Measurements from ENCODE around the gene ALG2. TPM values are rescaled to one million over a fixed set of nuclear protein-coding genes. Genes with fewer than 3 reads are reported as not detected.

The ALG2 gene
- total and polyA plus RNA-seq, 9 of the 15 experiments (the other 6 are each of a cell fraction or from before 2014, with no cell fraction given), result 4.9 to 41.9 (median 20.2) TPM

DNA sequence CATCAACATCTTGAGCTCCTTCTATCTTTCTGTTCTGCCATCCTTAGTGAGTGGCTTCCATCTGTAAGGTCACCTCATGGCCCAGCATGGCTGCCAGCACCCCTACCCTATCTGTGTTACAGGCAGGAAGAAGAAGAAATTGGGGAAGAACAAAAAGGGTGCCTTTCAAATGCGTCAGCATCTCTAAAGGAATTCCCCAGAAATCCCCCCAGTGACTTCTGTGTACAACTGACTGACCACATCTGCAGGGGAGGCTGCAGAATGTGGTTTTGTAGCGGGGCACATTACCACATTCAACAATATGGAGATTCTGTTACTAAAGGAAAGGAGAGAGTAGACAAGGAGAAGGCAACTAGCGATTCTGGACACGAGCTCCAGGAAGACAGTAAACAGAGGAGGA is 40.1 kb downstream of the ALG2 start:
- in situ Hi-C loops (cut with MboI) (loop anchor here (5.0 to 10.0 kb wide), 3 partner anchors 81 to 1033 kb away; no protein-coding TSS in a partner anchor), intact Hi-C loops (cut with micrococcal nuclease) (loop anchor here (5.0 to 10.0 kb wide), 9 partner anchors 113 to 1416 kb away; no protein-coding TSS in a partner anchor)
- no peak overlapping the region for H3K4me3 ChIP-seq
- DNase-seq (ENCODE audit: extremely low read depth in 1 of 4, low spot score in 3 of 4), result no peak
- no peaks in the 10 kb centered on the region for H3K79me2 ChIP-seq (ENCODE audit: control insufficient read depth, insufficient read depth, low read length)
- FAIRE-seq, result no peak
- no peaks in the 10 kb centered on the region for H4K20me1 ChIP-seq (replicated peaks; ENCODE audit: control insufficient read depth, insufficient read depth, low read length)
- H3K9me3 ChIP-seq (replicated peaks; ENCODE audit: control insufficient read depth, insufficient read depth, low read depth, low read length), result no peaks in the 10 kb centered on the region
- no peak overlapping the region for H3K4me2 ChIP-seq (ENCODE audit: insufficient read depth, low read length)
- POLR2A ChIA-PET, result interaction anchor here (1.0 kb wide), 1 partner anchor 9 kb away, joined by 7 read pairs; no protein-coding TSS in a partner anchor
- H2AFZ ChIP-seq (ENCODE audit: low read depth, low read length), result no peak overlapping the region
- no peak for ATAC-seq
- no peaks in the 10 kb centered on the region for H3K9me1 ChIP-seq (ENCODE audit: control insufficient read depth, insufficient read depth, low read length)
- no peak overlapping the region for H3K9ac ChIP-seq (ENCODE audit: insufficient read depth in 1 of 2, low read depth in 2 of 2, low read length in 2 of 2)
- BruUV-seq (replicated peaks), result no TSS peak
- WGBS (ENCODE audit: insufficient coverage, low coverage, missing lambda C conversion rate), result 9% methylated on average over 4 of the region's 4 CpGs
- H3K4me1 ChIP-seq (replicated peaks in 1 of 2; ENCODE audit: control insufficient read depth in 2 of 2, insufficient read depth in 2 of 2, low read length in 2 of 2), result peaks cover 2 to 5% of the 10 kb centered on the region in 2 experiments; a peak in 3 of 5 replicates
- CTCF ChIA-PET (ENCODE audit: low intra/inter-chr PET ratio), result no interaction called here
- TF ChIP-seq STAT5A (IDR thresholded peaks at IDR 0.05; ENCODE audit: borderline replicate concordance, low read length), result no peak
- TF ChIP-seq, protein P1, sequence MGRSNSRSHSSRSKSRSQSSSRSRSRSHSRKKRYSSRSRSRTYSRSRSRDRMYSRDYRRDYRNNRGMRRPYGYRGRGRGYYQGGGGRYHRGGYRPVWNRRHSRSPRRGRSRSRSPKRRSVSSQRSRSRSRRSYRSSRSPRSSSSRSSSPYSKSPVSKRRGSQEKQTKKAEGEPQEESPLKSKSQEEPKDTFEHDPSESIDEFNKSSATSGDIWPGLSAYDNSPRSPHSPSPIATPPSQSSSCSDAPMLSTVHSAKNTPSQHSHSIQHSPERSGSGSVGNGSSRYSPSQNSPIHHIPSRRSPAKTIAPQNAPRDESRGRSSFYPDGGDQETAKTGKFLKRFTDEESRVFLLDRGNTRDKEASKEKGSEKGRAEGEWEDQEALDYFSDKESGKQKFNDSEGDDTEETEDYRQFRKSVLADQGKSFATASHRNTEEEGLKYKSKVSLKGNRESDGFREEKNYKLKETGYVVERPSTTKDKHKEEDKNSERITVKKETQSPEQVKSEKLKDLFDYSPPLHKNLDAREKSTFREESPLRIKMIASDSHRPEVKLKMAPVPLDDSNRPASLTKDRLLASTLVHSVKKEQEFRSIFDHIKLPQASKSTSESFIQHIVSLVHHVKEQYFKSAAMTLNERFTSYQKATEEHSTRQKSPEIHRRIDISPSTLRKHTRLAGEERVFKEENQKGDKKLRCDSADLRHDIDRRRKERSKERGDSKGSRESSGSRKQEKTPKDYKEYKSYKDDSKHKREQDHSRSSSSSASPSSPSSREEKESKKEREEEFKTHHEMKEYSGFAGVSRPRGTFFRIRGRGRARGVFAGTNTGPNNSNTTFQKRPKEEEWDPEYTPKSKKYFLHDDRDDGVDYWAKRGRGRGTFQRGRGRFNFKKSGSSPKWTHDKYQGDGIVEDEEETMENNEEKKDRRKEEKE (IDR thresholded peaks at IDR 0.05; ENCODE audit: borderline replicate concordance in 1 of 2, control insufficient read depth in 1 of 2, low read depth in 2 of 2, low read length in 1 of 2), result no peak
- no peak for TF ChIP-seq TCFL5 (CRISPR knock-in tag; conservative IDR thresholded peaks at IDR 0.05)
- TF ChIP-seq NR2C1 (IDR thresholded peaks at IDR 0.05), result no peak
- no peak for TF ChIP-seq NR2C1 (tag; IDR thresholded peaks at IDR 0.05)
- no peak for TF ChIP-seq MBD2 (IDR thresholded peaks at IDR 0.05; ENCODE audit: borderline replicate concordance, low read depth)
- no peak for TF ChIP-seq THRAP3 (IDR thresholded peaks at IDR 0.05; ENCODE audit: borderline replicate concordance)
- TF ChIP-seq ZNF77 (CRISPR knock-in tag; IDR thresholded peaks at IDR 0.05), result no peak
- TF ChIP-seq, protein P2, sequence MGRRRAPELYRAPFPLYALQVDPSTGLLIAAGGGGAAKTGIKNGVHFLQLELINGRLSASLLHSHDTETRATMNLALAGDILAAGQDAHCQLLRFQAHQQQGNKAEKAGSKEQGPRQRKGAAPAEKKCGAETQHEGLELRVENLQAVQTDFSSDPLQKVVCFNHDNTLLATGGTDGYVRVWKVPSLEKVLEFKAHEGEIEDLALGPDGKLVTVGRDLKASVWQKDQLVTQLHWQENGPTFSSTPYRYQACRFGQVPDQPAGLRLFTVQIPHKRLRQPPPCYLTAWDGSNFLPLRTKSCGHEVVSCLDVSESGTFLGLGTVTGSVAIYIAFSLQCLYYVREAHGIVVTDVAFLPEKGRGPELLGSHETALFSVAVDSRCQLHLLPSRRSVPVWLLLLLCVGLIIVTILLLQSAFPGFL (CRISPR knock-in tag; IDR thresholded peaks at IDR 0.05), result no peak
- TF ChIP-seq CCNT2 (IDR thresholded peaks at IDR 0.05; ENCODE audit: borderline replicate concordance, extremely low read depth, insufficient read length, low read depth, low read length), result no peak
- TF ChIP-seq HDAC6 (IDR thresholded peaks at IDR 0.05; ENCODE audit: low read depth, low read length), result no peak
- TF ChIP-seq HNRNPK (IDR thresholded peaks at IDR 0.05; ENCODE audit: low read depth, low read length, poor library complexity, severe bottlenecking), result no peak
- TF ChIP-seq CREBBP (IDR thresholded peaks at IDR 0.05; ENCODE audit: low read depth, low read length), result no peak
- H3K27me3 ChIP-seq (ENCODE audit: control insufficient read depth in 2 of 2, insufficient read depth in 2 of 2, low read length in 2 of 2), result peaks cover 0 to 30% of the 10 kb centered on the region in 2 experiments
- no peaks in the 10 kb centered on the region for H3K36me3 ChIP-seq (ENCODE audit: control insufficient read depth, insufficient read depth, low read length)
- H3K27ac ChIP-seq (ENCODE audit: extremely low read depth, low read depth, low read length), result no peak overlapping the region
